HG02938 (cell line): ENCODE results near the gene TEF.

ENCODE experiments used
- ATAC-seq: cut with Tn5 transposase; IDR thresholded peaks from one replicate; pipeline ENCODE4 v1.9.1; 2021; ENCODE audit warnings: mild to moderate bottlenecking, moderate library complexity; ENCODE audit not compliant: unreplicated experiment

TEF gene

GRCh38 chr22:41447435-41448188, 65.9 kb downstream of the TEF start:
- no peak for ATAC-seq

GRCh38 chr22:41448189-41448808, 66.6 kb downstream of the TEF start:
- peak; percentile 52 for ATAC-seq
